Measurements from ENCODE around the gene NTM. TPM values are rescaled to one million over a fixed set of nuclear protein-coding genes. Genes with fewer than 3 reads are reported as not detected.

NTM gene
- total RNA-seq, 2 experiments from 2014 or later, result not detected

- ChIA-PET CTCF (no interaction called here), POLR2A (no interaction called here)
- H3K4me1 Mint-ChIP-seq, result no peaks in the 10 kb centered on the region
- DNase-seq, result no peak
- no peaks in the 10 kb centered on the region for H3K27me3 Mint-ChIP-seq
- H3K4me3 Mint-ChIP-seq, result no peak overlapping the region
- no peaks in the 10 kb centered on the region for H3K36me3 Mint-ChIP-seq (ENCODE audit: low read depth)
- H3K27ac Mint-ChIP-seq, result no peak overlapping the region
- H3K9me3 Mint-ChIP-seq, result no peaks in the 10 kb centered on the region
Measured at GRCh38 chr11:131811383-131811782, 441.0 kb downstream of the NTM start.

GRCh38 chr11:131814108-131814507 is 443.7 kb downstream of the NTM start:
- H3K27me3 Mint-ChIP-seq, result no peaks in the 10 kb centered on the region
- no peaks in the 10 kb centered on the region for H3K9me3 Mint-ChIP-seq
- CTCF ChIA-PET, result no interaction called here

GRCh38 chr11:131815590-131815989 is 445.2 kb downstream of the NTM start:
- no peak for DNase-seq
- Mint-ChIP-seq H3K27me3 (no peaks in the 10 kb centered on the region), H3K4me1 (no peaks in the 10 kb centered on the region), H3K9me3 (no peaks in the 10 kb centered on the region), H3K27ac (no peak overlapping the region), H3K4me3 (no peak overlapping the region), H3K36me3 (ENCODE audit: low read depth) (no peaks in the 10 kb centered on the region)
- ChIA-PET CTCF (interaction anchor here (0.7 kb wide), 1 partner anchor 312 kb away, joined by 3 read pairs; no protein-coding TSS in a partner anchor), POLR2A (no interaction called here)

More at GRCh38 chr11:131814108-131814507, 443.7 kb downstream of the NTM start:
- no peak for DNase-seq
- no peak overlapping the region for H3K27ac Mint-ChIP-seq
- POLR2A ChIA-PET, result no interaction called here
- H3K36me3 Mint-ChIP-seq (ENCODE audit: low read depth), result no peaks in the 10 kb centered on the region
- no peaks in the 10 kb centered on the region for H3K4me1 Mint-ChIP-seq
- no peak overlapping the region for H3K4me3 Mint-ChIP-seq

GRCh38 chr11:131816051-131816450 is 445.6 kb downstream of the NTM start:
- ChIA-PET POLR2A (no interaction called here), CTCF (interaction anchor here (0.7 kb wide), 1 partner anchor 311 kb away, joined by 3 read pairs; no protein-coding TSS in a partner anchor)
- no peak overlapping the region for H3K27ac Mint-ChIP-seq
- no peaks in the 10 kb centered on the region for H3K9me3 Mint-ChIP-seq
- H3K36me3 Mint-ChIP-seq (ENCODE audit: low read depth), result no peaks in the 10 kb centered on the region
- H3K4me3 Mint-ChIP-seq, result no peak overlapping the region
- DNase-seq, result no peak
- no peaks in the 10 kb centered on the region for H3K4me1 Mint-ChIP-seq
- H3K27me3 Mint-ChIP-seq, result no peaks in the 10 kb centered on the region

- ChIA-PET CTCF (no interaction called here), POLR2A (no interaction called here)
- no peaks in the 10 kb centered on the region for H3K9me3 Mint-ChIP-seq
- no peaks in the 10 kb centered on the region for H3K36me3 Mint-ChIP-seq (ENCODE audit: low read depth)
- no peaks in the 10 kb centered on the region for H3K27me3 Mint-ChIP-seq
- H3K4me3 Mint-ChIP-seq, result no peak overlapping the region
- H3K4me1 Mint-ChIP-seq, result no peaks in the 10 kb centered on the region
- no peak overlapping the region for H3K27ac Mint-ChIP-seq
- DNase-seq, result no peak
Measured at GRCh38 chr11:131817687-131818188, 447.3 kb downstream of the NTM start.

- no peaks in the 10 kb centered on the region for H3K36me3 Mint-ChIP-seq (ENCODE audit: low read depth)
- H3K27me3 Mint-ChIP-seq, result no peaks in the 10 kb centered on the region
- no peak overlapping the region for H3K27ac Mint-ChIP-seq
Measured at GRCh38 chr11:131819865-131820264, 449.4 kb downstream of the NTM start.

GRCh38 chr11:131822506-131822905 is 452.1 kb downstream of the NTM start:
- POLR2A ChIA-PET, result no interaction called here

More at GRCh38 chr11:131819865-131820264, 449.4 kb downstream of the NTM start:
- ChIA-PET CTCF (no interaction called here), POLR2A (no interaction called here)
- no peak overlapping the region for H3K4me3 Mint-ChIP-seq
- no peaks in the 10 kb centered on the region for H3K4me1 Mint-ChIP-seq
- peaks cover 2% of the 10 kb centered on the region for H3K9me3 Mint-ChIP-seq
- DNase-seq, result no peak

GRCh38 chr11:131823772-131824171 is 453.4 kb downstream of the NTM start:
- no peaks in the 10 kb centered on the region for H3K36me3 Mint-ChIP-seq (ENCODE audit: low read depth)
- H3K4me3 Mint-ChIP-seq, result no peak overlapping the region
- no peak overlapping the region for H3K27ac Mint-ChIP-seq
- CTCF ChIA-PET, result no interaction called here
- H3K27me3 Mint-ChIP-seq, result no peaks in the 10 kb centered on the region
- no peaks in the 10 kb centered on the region for H3K4me1 Mint-ChIP-seq
- POLR2A ChIA-PET, result no interaction called here
- no peak for DNase-seq
- H3K9me3 Mint-ChIP-seq, result peaks cover 2% of the 10 kb centered on the region

More at GRCh38 chr11:131822506-131822905, 452.1 kb downstream of the NTM start:
- Mint-ChIP-seq H3K4me1 (no peaks in the 10 kb centered on the region), H3K4me3 (no peak overlapping the region), H3K27ac (no peak overlapping the region), H3K36me3 (ENCODE audit: low read depth) (no peaks in the 10 kb centered on the region), H3K27me3 (no peaks in the 10 kb centered on the region), H3K9me3 (peaks cover 2% of the 10 kb centered on the region)
- CTCF ChIA-PET, result no interaction called here
- no peak for DNase-seq

GRCh38 chr11:131824771-131825170 is 454.4 kb downstream of the NTM start:
- Mint-ChIP-seq H3K36me3 (ENCODE audit: low read depth) (no peaks in the 10 kb centered on the region), H3K27ac (no peak overlapping the region), H3K27me3 (no peaks in the 10 kb centered on the region), H3K9me3 (peaks cover 2% of the 10 kb centered on the region), H3K4me1 (no peaks in the 10 kb centered on the region), H3K4me3 (no peak overlapping the region)
- DNase-seq, result no peak
- ChIA-PET CTCF (no interaction called here), POLR2A (no interaction called here)

GRCh38 chr11:131827430-131827829 is 457.0 kb downstream of the NTM start:
- no peaks in the 10 kb centered on the region for H3K27me3 Mint-ChIP-seq
- H3K36me3 Mint-ChIP-seq (ENCODE audit: low read depth), result no peaks in the 10 kb centered on the region
- no peak for DNase-seq
- H3K9me3 Mint-ChIP-seq, result peaks cover 2% of the 10 kb centered on the region
- ChIA-PET POLR2A (no interaction called here), CTCF (no interaction called here)
- H3K27ac Mint-ChIP-seq, result no peak overlapping the region
- no peaks in the 10 kb centered on the region for H3K4me1 Mint-ChIP-seq
- no peak overlapping the region for H3K4me3 Mint-ChIP-seq

GRCh38 chr11:131829725-131830124 is 459.3 kb downstream of the NTM start:
- ChIA-PET CTCF (no interaction called here), POLR2A (no interaction called here)
- Mint-ChIP-seq H3K4me3 (no peak overlapping the region), H3K4me1 (no peaks in the 10 kb centered on the region), H3K9me3 (peaks cover 2% of the 10 kb centered on the region), H3K27ac (no peak overlapping the region), H3K27me3 (no peaks in the 10 kb centered on the region), H3K36me3 (ENCODE audit: low read depth) (no peaks in the 10 kb centered on the region)
- DNase-seq, result no peak

- Mint-ChIP-seq H3K4me1 (no peaks in the 10 kb centered on the region), H3K27me3 (no peaks in the 10 kb centered on the region), H3K4me3 (no peak overlapping the region), H3K9me3 (peaks cover 3% of the 10 kb centered on the region), H3K27ac (no peak overlapping the region), H3K36me3 (ENCODE audit: low read depth) (no peaks in the 10 kb centered on the region)
- CTCF ChIA-PET, result no interaction called here
- POLR2A ChIA-PET, result no interaction called here
- no peak for DNase-seq
Measured at GRCh38 chr11:131832079-131832478, 461.7 kb downstream of the NTM start.

- Mint-ChIP-seq H3K27me3 (no peaks in the 10 kb centered on the region), H3K4me1 (no peaks in the 10 kb centered on the region), H3K36me3 (ENCODE audit: low read depth) (no peaks in the 10 kb centered on the region), H3K4me3 (no peak overlapping the region), H3K9me3 (peaks cover 5% of the 10 kb centered on the region), H3K27ac (no peak overlapping the region)
- ChIA-PET CTCF (no interaction called here), POLR2A (no interaction called here)
- no peak for DNase-seq
Measured at GRCh38 chr11:131833366-131833765, 463.0 kb downstream of the NTM start.

- POLR2A ChIA-PET, result no interaction called here
- H3K36me3 Mint-ChIP-seq (ENCODE audit: low read depth), result no peaks in the 10 kb centered on the region
- no peaks in the 10 kb centered on the region for H3K4me1 Mint-ChIP-seq
- H3K27me3 Mint-ChIP-seq, result no peaks in the 10 kb centered on the region
- no peak overlapping the region for H3K4me3 Mint-ChIP-seq
- H3K9me3 Mint-ChIP-seq, result peaks cover 10% of the 10 kb centered on the region
- DNase-seq, result no peak
- no peak overlapping the region for H3K27ac Mint-ChIP-seq
- CTCF ChIA-PET, result no interaction called here
Measured at GRCh38 chr11:131837562-131837961, 467.1 kb downstream of the NTM start.

- DNase-seq, result no peak
- Mint-ChIP-seq H3K9me3 (peaks cover 10% of the 10 kb centered on the region), H3K4me3 (no peak overlapping the region), H3K27ac (no peak overlapping the region), H3K36me3 (ENCODE audit: low read depth) (no peaks in the 10 kb centered on the region), H3K4me1 (no peaks in the 10 kb centered on the region), H3K27me3 (no peaks in the 10 kb centered on the region)
- ChIA-PET CTCF (no interaction called here), POLR2A (no interaction called here)
Measured at GRCh38 chr11:131838016-131838415, 467.6 kb downstream of the NTM start.
